NCI-H1105 treated with DMSO at 0.1 percent for 48 hours (cell line): ENCODE data around the gene CFAP92.

Experiments
- DNase-seq: peaks from one replicate; lab custom pipeline; 2025; lab: John Stamatoyannopoulos, UW

The CFAP92 gene

DNA sequence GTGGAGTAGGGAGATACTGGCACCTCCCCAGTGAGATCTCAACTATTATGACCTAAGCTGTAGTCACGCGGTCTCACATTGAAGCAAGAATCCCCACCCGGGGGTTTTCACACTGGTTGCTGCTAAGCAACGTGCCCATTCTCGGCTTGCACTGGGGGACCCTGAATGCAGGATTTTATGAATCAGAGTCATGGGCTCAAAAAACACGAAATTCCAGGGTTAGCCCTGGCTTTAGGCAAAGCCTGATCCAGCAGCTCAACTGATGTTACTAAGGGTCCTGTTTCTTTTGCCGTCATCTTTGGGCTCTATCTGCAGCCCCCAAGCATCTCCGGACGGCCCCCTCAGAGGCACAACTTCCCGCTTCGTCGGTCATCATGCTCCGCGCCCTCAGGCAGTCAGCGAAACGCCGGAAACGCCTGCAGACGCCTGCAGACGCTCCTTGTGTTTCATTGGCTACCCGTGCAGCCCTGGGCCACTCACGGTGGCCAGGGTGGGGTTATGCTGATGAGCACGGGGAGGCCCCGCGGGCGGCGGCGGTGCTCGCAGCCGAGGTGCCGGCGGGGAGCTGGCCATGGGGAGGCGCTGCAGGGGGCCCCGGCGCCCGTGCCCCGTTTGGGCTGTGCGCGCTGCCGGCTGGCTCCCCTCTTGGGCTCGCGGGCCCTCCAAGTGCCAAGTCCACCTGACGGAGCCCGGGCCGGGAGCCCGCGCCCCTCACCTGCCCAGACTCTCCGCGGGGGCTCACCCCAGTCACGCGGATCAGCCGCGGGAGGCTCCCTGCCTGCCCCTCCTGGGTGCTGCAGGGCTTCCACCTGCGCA lies 33.1 kb upstream of the CFAP92 start:
- DNase-seq, result peak; percentile 96

DNA sequence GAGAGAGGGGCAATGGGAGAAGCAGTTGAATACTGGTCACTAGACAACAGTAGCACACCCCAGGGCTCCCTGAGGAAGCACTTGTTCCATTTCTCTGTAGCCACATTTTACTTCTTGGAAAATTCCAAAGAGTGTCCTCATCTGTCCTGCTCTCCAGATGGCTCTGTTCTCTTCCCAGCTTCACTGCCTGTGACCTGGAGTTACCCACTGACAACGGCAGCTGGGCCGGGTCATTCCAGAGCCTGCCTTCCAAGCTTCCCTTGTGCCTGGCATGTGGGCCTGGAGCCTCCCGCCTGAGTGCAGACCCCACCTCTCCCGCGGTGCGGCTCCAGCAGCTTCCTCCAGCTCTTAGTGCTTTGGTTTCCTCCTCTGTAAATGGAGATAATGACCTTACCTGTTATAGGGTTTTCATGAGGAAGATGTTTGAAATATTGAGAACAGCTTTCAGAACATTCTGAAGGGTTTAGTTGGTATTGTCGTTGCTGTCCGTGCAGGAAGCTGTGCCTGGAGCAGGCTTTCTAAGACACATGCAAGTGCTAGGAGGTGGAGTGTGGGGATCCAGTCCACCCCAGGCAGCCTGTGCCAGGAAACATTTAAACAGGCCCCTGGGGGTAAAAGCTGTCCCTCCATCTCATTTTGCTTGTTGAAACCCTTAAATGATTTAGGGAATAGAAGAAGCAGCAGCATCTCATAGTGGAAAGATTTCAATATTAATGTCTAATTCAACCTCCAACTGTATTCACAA lies 32.0 kb upstream of the CFAP92 start:
- DNase-seq, result no peak

DNA sequence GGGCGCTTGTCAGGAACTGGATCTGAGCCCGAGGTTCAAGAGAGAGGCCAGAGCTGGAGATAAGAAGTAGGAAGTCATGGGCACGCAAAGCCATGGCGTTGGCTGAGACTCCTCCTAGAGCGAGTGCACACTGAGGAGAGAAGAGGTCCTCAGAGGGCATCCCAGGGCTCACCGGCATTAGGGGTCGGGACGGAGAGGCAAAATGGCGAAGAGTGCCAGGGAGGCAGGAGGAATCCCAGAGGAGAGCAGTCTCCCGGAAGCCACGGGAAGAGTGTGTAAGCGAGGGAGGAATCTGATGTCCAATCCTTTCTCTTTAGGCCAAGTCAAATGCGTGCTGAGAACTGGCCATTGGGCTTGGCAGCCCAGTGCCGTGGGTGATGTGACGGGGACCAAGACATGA lies 31.2 kb upstream of the CFAP92 start:
- DNase-seq, result no peak

DNA sequence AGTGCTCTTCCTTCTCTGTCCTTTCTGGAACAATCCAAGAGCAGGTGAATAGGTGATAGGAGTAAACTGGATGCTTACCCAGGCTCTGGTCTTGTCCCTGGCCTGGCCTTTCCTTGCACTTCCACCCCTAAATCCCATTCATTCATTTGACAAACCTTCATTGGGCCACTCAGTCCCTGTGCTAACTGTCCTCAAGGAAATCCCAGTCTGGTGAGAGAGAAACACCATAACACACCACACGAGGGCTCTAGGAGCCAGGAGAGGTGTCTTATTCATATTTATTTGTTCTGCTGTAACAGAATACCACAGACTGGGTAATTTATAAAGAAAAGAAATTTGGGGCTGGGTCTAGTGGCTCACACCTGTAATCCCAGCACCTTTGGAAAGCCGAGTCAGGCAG lies 30.0 kb upstream of the CFAP92 start:
- DNase-seq, result no peak

DNA sequence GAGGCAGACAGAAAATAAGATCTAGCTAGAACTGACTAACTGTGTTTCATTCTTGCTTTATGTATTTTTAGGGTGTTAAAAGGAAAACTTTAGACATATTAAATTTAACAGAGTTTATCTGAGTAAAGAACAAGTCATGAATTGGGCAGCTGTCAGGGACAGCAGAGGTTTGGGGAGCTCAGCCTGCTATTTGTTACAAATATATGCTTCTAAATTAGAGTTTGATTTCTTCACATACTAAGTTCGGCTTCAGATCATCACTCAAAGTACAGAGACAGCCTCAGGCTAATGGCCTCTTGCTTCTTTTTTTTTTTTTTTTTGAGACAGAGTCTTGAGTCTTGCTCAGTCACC lies 29.1 kb upstream of the CFAP92 start:
- no peak for DNase-seq

DNA sequence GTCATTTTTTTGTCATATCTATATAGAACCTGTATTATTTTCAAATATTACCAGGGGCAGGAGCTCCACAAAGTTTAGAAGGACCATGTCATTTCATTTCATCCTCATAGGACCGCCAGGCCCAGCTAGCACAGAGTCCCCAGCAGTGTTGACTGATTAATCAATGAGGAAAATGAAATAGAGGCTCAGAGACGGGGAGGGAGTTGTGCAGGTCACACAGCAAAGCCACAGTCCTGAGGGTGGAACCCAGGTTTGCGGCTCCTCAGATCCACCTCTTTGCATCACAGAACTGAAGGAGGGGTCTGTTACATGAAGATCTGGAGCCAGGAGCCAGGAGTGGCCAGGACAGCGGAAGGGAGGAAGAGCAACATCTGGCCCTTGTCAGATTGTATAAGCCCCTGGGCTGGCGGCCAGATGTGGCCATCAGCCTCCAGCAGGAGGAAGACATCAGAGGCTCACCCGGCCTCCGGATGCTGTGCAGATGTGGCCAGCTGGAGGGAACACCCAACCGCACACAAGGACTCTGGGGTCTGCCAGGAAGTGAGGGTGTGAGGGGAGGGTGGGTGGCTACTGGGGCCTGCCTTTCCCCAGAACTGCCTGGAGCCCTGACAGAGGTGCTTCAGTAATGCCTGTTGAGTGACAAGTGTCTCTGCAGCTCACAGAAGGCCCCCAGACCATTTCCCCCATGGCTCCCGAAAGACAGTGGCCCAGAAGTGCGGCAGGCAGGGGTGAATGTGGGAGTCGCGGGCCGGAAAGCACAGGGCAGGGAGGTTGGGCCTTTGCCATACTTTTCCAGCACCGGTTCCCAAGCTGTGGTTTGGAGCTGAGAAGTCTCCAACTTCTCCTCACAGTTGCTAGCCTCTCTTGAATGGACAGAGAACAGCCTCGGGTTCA lies 28.5 kb upstream of the CFAP92 start:
- DNase-seq, result no peak

DNA sequence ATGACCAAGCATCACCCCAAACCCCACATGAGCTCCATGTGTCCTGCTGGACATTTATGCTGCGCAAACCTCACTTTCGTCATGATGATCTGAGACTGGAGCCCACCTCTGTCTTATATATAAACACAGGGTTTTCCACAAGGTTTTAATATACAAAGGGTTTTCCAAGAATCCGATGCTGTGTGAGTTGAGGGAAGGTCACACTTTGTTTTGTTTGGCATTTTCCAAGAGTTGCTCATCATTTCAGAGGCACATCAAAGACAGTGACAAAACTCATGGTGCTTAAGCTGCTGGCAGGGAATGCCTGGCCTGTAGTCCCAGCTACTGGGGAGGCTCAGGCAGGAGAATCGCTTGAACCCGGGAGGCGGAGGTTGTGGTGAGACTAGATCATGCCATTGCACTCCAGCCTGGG lies 27.3 kb upstream of the CFAP92 start:
- DNase-seq, result no peak

DNA sequence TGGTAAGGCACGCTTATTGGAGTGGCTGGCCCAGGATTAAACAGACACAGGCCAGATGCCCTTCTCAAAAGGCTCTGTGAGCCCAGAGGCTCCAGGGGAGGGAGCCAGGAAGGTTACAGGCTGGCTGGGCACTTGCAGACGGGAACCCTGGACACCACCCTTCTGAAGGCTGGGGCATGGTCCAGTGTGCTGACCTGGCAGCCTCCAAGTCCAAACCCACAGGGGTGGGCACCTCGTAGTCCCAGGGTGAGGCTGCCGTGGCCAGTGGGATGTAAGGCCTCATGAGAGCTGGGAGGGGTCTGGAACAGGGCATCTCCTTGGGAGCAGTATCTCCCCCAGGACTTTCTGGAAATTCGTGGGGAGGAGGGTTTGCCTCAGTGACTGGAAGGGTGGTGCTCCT lies 26.8 kb upstream of the CFAP92 start:
- DNase-seq, result no peak

DNA sequence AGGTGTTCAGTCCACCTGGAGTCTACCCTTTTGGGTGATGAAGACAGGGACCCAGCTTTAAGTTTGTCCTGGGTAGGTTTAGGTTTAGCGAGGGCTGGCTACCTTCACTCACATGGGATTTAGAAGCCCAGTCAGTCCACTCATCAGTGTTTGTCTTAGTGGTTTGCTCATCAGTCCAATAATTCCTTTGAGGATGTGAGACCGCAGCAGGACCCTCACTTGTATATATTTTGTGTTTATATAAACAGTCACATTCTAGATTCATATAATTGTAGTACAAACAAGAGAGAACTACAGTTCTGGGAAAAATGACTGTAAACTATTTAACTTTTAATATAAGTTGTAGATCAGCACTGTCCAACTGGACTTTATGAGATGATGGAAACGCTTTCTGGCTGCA lies 25.4 kb upstream of the CFAP92 start:
- DNase-seq, result no peak

DNA sequence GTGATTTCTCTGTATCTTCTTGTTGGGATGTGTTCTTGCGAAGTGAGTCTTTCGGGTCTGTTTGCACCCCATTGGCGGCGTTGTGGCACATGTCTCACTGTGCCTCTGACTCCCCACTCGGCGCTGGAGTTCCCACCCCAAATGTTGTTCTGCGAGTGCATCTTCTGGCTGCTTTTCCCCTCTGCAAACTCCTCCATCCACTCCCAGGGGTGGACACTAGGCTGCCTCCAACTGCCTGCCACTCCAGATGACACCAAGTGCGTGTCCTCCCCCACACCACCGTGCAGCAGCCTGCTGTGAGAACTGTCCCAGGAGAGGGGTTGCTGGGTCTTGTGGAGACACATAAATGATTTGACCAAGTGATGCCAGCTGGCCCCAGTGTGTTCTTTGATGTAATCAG lies 24.9 kb upstream of the CFAP92 start:
- DNase-seq, result no peak

DNA sequence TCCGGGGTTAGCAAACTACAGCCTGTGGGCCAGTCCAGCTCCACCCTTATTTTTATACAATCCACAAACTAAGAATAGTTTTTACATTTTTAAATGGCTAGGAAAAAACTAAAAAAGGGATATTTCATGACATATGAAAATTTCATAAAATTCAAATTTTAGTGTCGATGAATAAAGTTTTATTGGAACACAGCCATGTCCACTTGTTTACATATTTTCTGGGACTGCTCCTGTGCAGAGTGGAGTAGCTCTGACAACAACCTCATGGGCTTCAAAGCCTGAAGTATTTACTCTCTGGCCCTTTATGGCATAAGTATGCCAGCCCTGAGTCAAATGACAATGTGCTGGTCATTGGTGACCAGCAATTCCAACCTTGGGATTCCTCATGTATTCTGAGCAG lies 24.4 kb upstream of the CFAP92 start:
- DNase-seq, result no peak

DNA sequence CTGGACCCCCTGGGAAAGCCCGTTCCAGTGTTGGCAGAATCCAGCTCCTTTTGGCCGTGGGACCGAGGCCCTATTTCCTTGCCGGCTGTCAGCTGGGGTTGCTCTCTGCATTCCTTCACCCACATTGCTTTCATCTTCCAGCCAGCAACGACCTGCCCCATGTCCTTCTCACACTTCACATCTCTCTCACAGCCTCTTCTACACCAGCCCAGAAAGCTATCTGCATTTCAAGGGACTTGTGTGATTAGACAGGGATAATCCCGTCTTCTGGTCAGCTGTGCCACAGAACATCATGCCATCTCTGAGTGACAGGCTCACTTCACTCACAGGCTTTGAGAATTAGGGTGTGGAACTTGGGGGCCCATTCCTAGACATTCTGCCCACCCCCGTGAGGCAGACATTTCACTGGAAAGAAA lies 23.6 kb upstream of the CFAP92 start:
- DNase-seq, result no peak

DNA sequence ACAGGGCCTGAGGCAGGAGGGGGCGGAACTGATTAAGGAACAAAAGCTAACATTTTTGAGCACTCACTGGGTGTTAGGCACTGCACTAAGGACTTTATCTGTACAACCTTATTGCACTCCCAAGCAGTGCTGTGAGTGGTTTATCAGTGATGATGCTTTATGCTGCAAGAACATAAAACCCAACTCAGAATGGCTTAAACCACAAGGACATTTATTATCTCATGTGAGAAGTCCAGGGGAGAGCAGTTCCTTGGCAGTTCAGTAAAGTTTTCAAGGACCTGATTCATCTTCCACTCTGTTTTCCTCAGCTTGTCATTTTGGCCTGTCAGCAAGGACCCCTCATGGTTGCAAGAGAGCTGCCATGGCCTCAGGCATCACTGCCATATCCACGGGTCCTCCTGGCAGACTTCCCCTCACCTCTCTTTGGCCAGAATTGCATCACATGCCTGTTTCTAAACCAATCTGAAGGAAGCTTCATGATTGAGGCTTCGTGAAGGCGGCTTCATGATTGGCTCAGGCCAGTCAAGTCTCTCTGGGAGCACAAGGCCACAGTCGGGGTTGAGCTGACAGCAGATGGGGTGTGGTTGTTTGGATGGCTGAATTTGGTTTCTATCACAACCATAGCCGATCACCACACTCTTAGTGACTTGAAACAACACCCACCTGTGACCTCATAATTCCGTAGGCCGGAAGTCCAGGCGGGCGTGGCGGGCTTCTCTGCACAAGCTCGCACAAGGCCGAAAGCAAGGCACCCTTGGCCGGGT lies 23.0 kb upstream of the CFAP92 start:
- DNase-seq, result no peak

DNA sequence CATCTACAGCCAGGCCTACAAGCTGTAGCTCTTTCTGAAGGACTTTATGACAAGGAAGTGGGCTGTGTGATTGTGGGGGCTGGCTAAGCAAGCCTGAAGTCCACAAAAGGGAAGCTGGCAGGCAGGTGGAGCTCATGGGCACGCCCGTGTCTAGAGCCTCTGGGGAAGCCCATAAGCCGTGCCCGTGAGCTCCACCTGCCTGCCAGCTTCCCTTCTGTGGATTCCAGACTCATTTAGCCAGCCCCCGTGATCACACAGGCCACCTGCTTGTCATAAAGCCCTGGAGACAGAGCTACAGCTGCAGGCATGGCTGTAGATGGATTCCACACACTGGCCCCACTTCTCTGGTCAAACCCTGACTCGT lies 22.5 kb upstream of the CFAP92 start:
- DNase-seq, result peak; percentile 89

DNA sequence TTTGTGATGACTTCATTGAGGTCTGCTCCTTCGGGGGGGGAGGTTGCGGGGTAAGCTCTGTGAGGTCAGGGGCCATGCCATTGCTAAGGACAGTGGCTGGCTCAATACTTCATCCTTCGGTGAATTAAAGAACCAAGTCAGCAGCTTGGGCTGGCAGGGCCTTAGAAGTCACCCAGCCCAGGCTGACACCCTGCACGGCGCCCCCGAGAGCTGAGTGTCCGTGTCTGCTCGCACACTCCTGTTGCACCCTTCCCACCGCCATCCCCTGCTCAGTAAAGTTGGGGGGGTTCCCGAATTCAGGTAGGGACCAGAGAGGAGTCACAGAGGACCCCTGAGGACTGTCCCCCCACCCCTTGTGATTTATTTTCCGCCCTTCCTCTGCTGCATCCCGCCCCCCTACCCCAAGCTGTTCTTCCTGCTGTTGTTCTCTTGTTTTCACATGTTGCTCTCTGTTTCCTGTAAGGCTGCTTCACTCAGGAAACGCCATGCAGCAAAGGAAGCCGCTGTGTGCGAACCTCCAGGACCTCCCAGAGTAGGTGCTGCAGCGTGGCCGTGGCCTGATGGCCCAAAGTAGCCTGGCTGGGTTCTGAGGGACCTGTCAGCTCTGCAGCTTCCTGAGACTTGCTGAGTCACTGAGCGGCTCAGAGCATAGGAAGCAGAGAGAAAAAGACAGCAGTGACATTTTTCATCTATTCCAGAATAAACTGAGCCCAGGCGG lies 21.7 kb upstream of the CFAP92 start:
- no peak for DNase-seq

DNA sequence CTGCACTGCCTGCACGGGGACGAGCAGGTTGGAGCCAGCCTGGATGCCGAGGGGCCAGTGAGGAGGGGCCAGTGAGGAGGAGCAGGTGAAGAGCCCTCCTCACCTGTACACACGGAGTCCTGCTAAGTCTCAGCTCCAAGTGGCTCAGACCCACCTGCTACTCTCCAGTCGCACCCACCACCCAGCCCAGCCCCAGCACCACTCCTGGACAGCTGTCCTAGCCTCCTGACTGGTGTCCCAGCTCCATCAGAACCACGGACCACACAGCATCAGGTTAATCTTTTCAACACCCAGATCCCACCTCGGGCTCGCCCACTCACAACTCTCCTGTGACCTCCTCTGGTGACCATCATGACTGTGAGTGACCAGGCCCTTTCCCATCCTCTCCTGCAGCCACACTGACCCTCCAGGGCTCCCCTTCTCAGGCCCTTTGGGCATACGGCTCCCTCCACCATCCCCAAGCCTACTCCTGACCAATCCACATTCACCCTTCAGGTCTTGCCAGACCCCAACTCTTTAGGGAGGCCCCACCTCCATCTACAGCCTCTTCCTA lies 21.0 kb upstream of the CFAP92 start:
- no peak for DNase-seq

DNA sequence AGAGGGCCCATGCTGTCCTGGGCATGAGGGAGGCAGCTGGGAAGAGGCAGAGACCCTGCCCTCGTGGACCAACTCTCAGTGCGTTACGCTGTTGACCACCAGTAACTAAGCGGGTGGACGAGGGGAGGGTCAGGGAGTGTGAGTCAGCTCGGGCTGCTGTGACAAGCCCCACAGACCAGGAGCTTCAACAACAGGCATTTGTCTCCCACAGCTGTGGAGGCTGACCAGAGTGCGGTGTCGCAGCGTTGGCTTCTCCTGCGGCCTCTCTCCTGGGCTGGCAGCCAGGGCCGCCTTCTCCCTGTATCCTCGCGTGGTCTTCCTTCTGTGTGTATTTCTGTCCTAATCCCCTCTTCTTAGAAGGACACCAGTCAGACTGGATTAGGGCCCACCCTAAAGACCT lies 20.3 kb upstream of the CFAP92 start:
- no peak for DNase-seq

DNA sequence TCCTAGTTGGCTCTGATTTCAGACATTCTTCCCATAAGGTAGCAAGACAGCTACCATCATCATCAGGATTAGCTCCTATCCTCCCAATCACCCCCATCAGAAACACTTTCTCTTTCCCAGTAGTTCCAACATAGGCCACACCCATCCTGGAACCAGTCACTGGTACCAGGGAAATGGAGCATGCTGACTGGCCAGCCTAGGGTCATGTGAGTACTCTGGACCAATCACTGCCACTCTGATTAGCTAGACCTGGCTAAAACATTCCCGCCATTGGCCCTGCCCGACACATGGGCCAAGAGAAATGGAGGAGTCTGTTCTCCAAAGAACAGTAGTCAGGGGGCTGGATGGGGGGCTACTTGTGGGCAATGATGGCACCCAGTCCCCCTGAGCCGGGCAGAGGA lies 19.6 kb upstream of the CFAP92 start:
- no peak for DNase-seq

DNA sequence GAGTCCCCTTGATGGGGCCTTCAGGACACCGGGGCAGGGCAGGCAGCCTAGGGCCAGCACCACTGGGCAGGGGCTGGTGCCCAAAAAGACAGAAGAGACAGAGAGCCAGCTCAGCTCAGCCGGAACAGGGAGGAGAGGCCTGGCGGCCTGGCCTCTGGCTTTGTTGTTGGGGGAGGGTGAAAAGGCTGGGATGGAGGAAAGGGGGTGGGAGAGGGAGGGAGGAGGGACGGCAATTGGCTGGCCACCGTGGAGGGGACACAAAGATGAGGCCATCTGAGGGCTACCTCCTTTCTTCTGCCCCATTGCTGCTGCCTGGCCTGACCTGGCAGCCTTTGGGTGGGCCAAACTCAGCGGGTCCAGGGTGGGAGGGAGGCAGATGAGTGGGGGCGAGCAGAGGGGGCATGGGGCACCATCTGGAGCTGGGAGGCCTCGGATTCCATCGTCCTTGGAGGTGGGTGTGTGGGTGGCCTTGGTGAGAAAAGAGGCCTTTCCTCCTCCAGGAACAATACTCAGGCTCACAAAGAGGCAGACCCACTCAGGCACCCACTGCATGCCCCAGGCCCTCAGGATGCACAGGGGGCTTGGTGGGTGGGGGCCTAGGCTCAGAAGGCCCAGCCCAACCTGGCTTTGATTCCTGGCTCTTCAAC lies 16.6 kb upstream of the CFAP92 start:
- no peak for DNase-seq

DNA sequence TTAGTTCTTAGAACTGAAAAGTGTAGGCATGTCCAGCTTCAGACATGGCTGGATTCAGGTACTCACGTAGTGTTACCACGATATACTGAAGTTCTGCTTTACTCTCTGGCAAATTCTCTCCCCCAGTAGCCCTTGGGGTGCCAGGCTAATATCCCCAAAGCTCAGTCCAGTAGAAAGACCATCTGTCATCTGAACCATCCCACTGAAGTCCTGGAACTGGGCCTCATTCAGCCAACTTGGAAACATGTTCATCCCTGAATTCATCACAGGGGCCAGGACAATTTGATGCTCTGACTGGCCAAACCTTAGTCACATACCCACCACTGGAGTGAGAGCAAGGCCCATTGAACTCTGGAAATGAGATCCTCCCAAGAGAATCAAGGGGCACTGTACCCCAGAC lies 15.4 kb upstream of the CFAP92 start:
- DNase-seq, result no peak

DNA sequence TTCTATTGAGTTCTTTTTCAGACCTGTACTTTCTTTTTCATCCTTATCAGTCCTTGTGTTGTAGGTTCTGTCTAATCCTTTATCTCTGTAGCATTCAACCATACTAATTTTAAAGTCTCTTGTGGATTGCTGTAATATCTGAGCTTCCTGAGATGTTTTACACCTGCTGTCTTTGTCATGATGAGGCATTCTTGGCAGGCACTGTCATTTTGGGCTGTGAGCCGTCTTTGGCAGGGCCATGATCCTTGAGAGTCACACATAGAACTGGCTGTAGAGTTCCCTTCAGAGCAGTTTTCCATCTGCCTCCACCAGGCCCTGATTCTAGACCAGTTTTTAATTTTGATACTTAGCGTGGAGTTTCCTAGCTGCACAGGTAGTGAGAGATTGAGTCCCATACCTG lies 13.9 kb upstream of the CFAP92 start:
- DNase-seq, result no peak
